Transverse colon (tissue), 4 donors: Measurements from ENCODE around the gene PWWP2A. TPM values are rescaled to one million over a fixed set of nuclear protein-coding genes. Genes with fewer than 3 reads are reported as not detected.

Experiments used
- DNase-seq: peaks from one replicate; pipeline ENCODE4 v3.0.0-alpha.2; 2019
- H3K27ac ChIP-seq, 4 donors: fragments of 200-600 bp; sonication (generic); 2 replicates each; pipeline ENCODE4 v1.5.1; 2016 to 2018; ENCODE audit warnings: inconsistent platforms in 4 of 4
- H3K27me3 ChIP-seq: fragments of 200-600 bp; sonication (generic); 2 replicates; pipeline ENCODE4 v1.5.1; 2017; ENCODE audit warnings: inconsistent platforms
- H3K36me3 ChIP-seq, 4 donors: fragments of 200-600 bp; sonication (generic); 2 replicates each; pipeline ENCODE4 v1.5.1; 2017 to 2019; ENCODE audit warnings: inconsistent platforms in 4 of 4
- H3K4me1 ChIP-seq, 4 donors: fragments of 200-600 bp; sonication (generic); 2 replicates each; pipeline ENCODE4 v1.5.1; 2017 to 2020; ENCODE audit warnings: inconsistent platforms in 4 of 4
- H3K4me3 ChIP-seq, 4 donors: fragments of 200-600 bp; sonication (generic); 1 replicate in 1 of 4; 2 replicates in 3 of 4; pipeline versions ENCODE4 v1.5.1 to v1.6.1; 2017 to 2019; ENCODE audit warnings: inconsistent platforms in 4 of 4
- H3K9me3 ChIP-seq, 2 donors: fragments of 200-600 bp; sonication (generic); 2 replicates each; pipeline ENCODE4 v1.5.1; 2017 to 2019; ENCODE audit warnings: inconsistent platforms in 2 of 2
- CTCF ChIP-seq, 5 experiments: fragments of 200-600 bp in 3 of 5; fragments of 450-650 bp in 2 of 5; sonication (generic) in 3 of 5; IDR thresholded peaks; 1 replicate in 2 of 5; 2 replicates in 3 of 5; pipeline ENCODE4 v1.5.1; 2016 to 2017; ENCODE audit warnings: antibody characterized with exemption in 5 of 5, inconsistent platforms in 3 of 5, mild to moderate bottlenecking in 2 of 5, moderate library complexity in 1 of 5
- EP300 ChIP-seq: sonication (generic); formaldehyde crosslinking; IDR thresholded peaks from one replicate; pipeline ENCODE4 v1.6.1; 2017; ENCODE audit warnings: antibody characterized with exemption, low read depth
- POLR2A ChIP-seq: fragments of 450-650 bp; IDR thresholded peaks from one replicate; pipeline ENCODE4 v1.6.1; 2016; ENCODE audit warnings: antibody characterized with exemption, mild to moderate bottlenecking, moderate library complexity
- POLR2AphosphoS5 ChIP-seq, 3 donors: sonication (generic); formaldehyde crosslinking; IDR thresholded peaks; one replicate each; pipeline ENCODE4 v1.6.1; 2016; ENCODE audit warnings: antibody characterized with exemption in 3 of 3
- WGBS, 2 donors: methylation state at CpG; one replicate each; pipeline ENCODE4 v1.1.5; 2018; ENCODE audit warnings: low coverage in 1 of 2; 5-methylcytosine and 5-hydroxymethylcytosine counted together
- in situ Hi-C, 4 donors: fragments of 200-750 bp; cut with MboI; loops; one replicate each; pipeline versions ENCODE4 v1.15.0 to v1.15.1; 2017; ENCODE audit warnings: low sequenced_read_pairs in 3 of 4, low pct_ligation_motif_present in 1 of 4, low pct_unique_long_range_greater_than_20kb in 1 of 4
- intact Hi-C: fragments of 100-400 bp; cut with DNase I; formaldehyde crosslinking; loops from one replicate; pipeline ENCODE4 v1.15.1; 2023; ENCODE audit warnings: low total_unique reads
- total RNA-seq, 4 donors: library from RNA; depleted of rRNA; stranded (reverse); fragments of >200 nt; gene quantifications; one replicate each; pipeline ENCODE4 v1.1.0, GENCODE V29; 2016

Gene PWWP2A
- total RNA-seq, 4 donors from 2014 or later, result 42.7 to 66.7 (median 53.5) TPM

GRCh38 chr5:160088805-160089204, 30.4 kb downstream of the PWWP2A start:
- in situ Hi-C loops (no loop called here), intact Hi-C loops (no loop called here)
- no peak for DNase-seq
- TF ChIP-seq POLR2A (no peak), CTCF (IDR thresholded peaks at IDR 0.05) (no peak), POLR2AphosphoS5 (IDR thresholded peaks at IDR 0.05) (no peak), EP300 (no peak)
- Histone ChIP-seq H3K4me3 (no peak overlapping the region), H3K9me3 (no peaks in the 10 kb centered on the region), H3K36me3 (peaks cover 0 to 25% (median 8%) of the 10 kb centered on the region in 4 donors), H3K27ac (no peak overlapping the region), H3K4me1 (peaks cover 0 to 10% (median 0%) of the 10 kb centered on the region in 4 donors), H3K27me3 (no peaks in the 10 kb centered on the region)
- 76 to 100% methylated on average over 1 of the region's 1 CpG for whole genome bisulfite sequencing, 2 donors

GRCh38 chr5:160087199-160087598, 32.1 kb downstream of the PWWP2A start:
- Histone ChIP-seq H3K4me3 (no peak overlapping the region), H3K4me1 (peaks cover 0 to 18% (median 1%) of the 10 kb centered on the region in 4 donors), H3K9me3 (no peaks in the 10 kb centered on the region), H3K27me3 (no peaks in the 10 kb centered on the region), H3K27ac (no peak overlapping the region), H3K36me3 (peaks cover 0 to 9% (median 0%) of the 10 kb centered on the region in 4 donors)
- intact Hi-C loops, result no loop called here
- in situ Hi-C loops, result no loop called here
- WGBS, 2 donors, result 83 to 88% methylated on average over 1 of the region's 1 CpG
- no peak for TF ChIP-seq CTCF (IDR thresholded peaks at IDR 0.05)
- no peak for TF ChIP-seq EP300
- no peak for TF ChIP-seq POLR2A
- TF ChIP-seq POLR2AphosphoS5 (IDR thresholded peaks at IDR 0.05), result no peak
- no peak for DNase-seq

- H3K27ac ChIP-seq, result no peak overlapping the region
- in situ Hi-C loops, result no loop called here
- TF ChIP-seq POLR2AphosphoS5 (IDR thresholded peaks at IDR 0.05) (no peak), POLR2A (no peak), EP300 (no peak), CTCF (IDR thresholded peaks at IDR 0.05) (no peak)
- H3K4me3 ChIP-seq, result no peak overlapping the region
- intact Hi-C loops, result no loop called here
- 82% methylated on average over 1 of the region's 1 CpG; no CpG with 5 or more reads in 1 of the 2 donors for WGBS, 2 donors
- no peaks in the 10 kb centered on the region for H3K27me3 ChIP-seq
- H3K9me3 ChIP-seq, result no peaks in the 10 kb centered on the region
- H3K36me3 ChIP-seq, result no peaks in the 10 kb centered on the region
- no peak for DNase-seq
- H3K4me1 ChIP-seq, result peaks cover 0 to 43% (median 8%) of the 10 kb centered on the region in 4 donors
Observed at GRCh38 chr5:160084144-160084543, 35.1 kb downstream of the PWWP2A start.

GRCh38 chr5:160083501-160083900, 35.7 kb downstream of the PWWP2A start:
- H3K4me1 ChIP-seq, result peaks cover 0 to 46% (median 10%) of the 10 kb centered on the region in 4 donors
- no peaks in the 10 kb centered on the region for H3K9me3 ChIP-seq
- peak overlapping the region in 1 of 4 donors; percentile 2 for H3K27ac ChIP-seq
- WGBS, 2 donors, result 75 to 100% methylated on average over 1 to 3 of the region's 3 CpGs
- in situ Hi-C loops (no loop called here), intact Hi-C loops (no loop called here)
- no peak for TF ChIP-seq POLR2A
- no peak for TF ChIP-seq EP300
- no peak for TF ChIP-seq CTCF (IDR thresholded peaks at IDR 0.05)
- TF ChIP-seq POLR2AphosphoS5 (IDR thresholded peaks at IDR 0.05), result no peak
- no peaks in the 10 kb centered on the region for H3K36me3 ChIP-seq
- DNase-seq, result no peak
- no peak overlapping the region for H3K4me3 ChIP-seq
- H3K27me3 ChIP-seq, result no peaks in the 10 kb centered on the region
